HG03442 (cell line): ENCODE measurements around the gene CTBP1.

ENCODE experiments used
- ATAC-seq: cut with Tn5 transposase; IDR thresholded peaks from one replicate; pipeline ENCODE4 v1.9.1; 2021; ENCODE audit warnings: mild to moderate bottlenecking, moderate library complexity; ENCODE audit not compliant: unreplicated experiment

CTBP1 gene

GRCh38 chr4:1199556-1200331 is 49.2 kb downstream of the CTBP1 start:
- ATAC-seq = no peak

GRCh38 chr4:1198098-1198844 is 50.7 kb downstream of the CTBP1 start:
- ATAC-seq = no peak

- no peak for ATAC-seq
Observed at GRCh38 chr4:1196421-1197183, 52.3 kb downstream of the CTBP1 start.

- ATAC-seq = no peak
Observed at GRCh38 chr4:1195891-1196401, 53.0 kb downstream of the CTBP1 start.

GRCh38 chr4:1195109-1195671 is 53.7 kb downstream of the CTBP1 start:
- ATAC-seq = no peak

- no peak for ATAC-seq
Observed at GRCh38 chr4:1194010-1194900, 54.7 kb downstream of the CTBP1 start.

- no peak for ATAC-seq
Observed at GRCh38 chr4:1193206-1194009, 55.5 kb downstream of the CTBP1 start.

GRCh38 chr4:1192493-1193205 is 56.3 kb downstream of the CTBP1 start:
- no peak for ATAC-seq

GRCh38 chr4:1192091-1192492 is 56.8 kb downstream of the CTBP1 start:
- no peak for ATAC-seq

- no peak for ATAC-seq
Observed at GRCh38 chr4:1191621-1192020, 57.3 kb downstream of the CTBP1 start.

GRCh38 chr4:1187182-1187581 is 61.7 kb downstream of the CTBP1 start:
- peak; percentile 66 for ATAC-seq

- ATAC-seq = no peak
Observed at GRCh38 chr4:1183985-1184773, 64.8 kb downstream of the CTBP1 start.

- no peak for ATAC-seq
Observed at GRCh38 chr4:1182313-1182712, 66.6 kb downstream of the CTBP1 start.

GRCh38 chr4:1180663-1181062 is 68.3 kb downstream of the CTBP1 start:
- no peak for ATAC-seq

GRCh38 chr4:1179976-1180375 is 69.0 kb downstream of the CTBP1 start:
- ATAC-seq = no peak

GRCh38 chr4:1179089-1179441 is 69.9 kb downstream of the CTBP1 start:
- no peak for ATAC-seq

GRCh38 chr4:1178300-1179088 is 70.4 kb downstream of the CTBP1 start:
- no peak for ATAC-seq
